Jurkat, Clone E6-1 (cell line): ENCODE results near the gene NECTIN1.
A peak's percentile ranks its signal among the peaks of the same experiment; 100 is the strongest.

Source experiments
- DNase-seq: peaks from one replicate; pipeline ENCODE4 v3.0.0-alpha.2; 2011; ENCODE audit warnings: low read depth, low spot score
- H3K4me3 ChIP-seq: 2 replicates; pipeline ENCODE4 v1.5.1; 2011; ENCODE audit warnings: mild to moderate bottlenecking, low read length, control low read depth, moderate library complexity

NECTIN1 gene

DNA sequence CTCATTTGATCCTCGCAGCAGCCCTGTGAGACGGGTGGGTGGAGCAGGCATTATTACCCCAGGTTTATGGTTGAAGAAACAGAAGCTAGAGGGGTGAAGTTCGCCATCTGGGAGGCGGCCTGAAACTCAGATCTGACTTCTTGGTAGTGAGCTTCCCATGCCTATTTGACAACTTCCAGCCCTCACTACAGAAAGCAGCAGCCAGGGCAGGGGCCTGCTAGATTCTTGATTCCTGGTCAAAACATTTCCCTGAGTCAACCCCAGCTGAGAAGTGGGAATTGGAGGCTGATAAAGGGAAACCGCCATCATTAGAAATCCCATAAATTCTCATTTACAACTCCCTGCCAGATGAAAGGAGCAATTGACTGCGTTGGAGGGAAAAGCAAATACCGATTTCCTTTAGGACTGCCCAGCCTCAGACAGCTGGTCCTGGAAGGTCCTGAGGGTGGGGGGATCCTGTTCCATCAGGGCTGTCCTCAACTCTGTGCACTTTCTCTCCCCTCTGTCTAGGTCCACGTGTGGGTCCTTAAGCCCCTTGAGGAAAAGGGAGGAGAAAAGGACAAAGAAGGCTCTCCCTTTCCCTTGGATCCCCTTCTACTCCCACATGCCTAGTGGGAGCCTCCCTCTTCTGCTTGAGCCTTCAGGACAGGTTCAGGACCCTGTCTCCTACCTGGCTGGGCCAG, 10.2 kb upstream of the NECTIN1 start:
- H3K4me3 ChIP-seq, result no peak overlapping the region
- no peak for DNase-seq

DNA sequence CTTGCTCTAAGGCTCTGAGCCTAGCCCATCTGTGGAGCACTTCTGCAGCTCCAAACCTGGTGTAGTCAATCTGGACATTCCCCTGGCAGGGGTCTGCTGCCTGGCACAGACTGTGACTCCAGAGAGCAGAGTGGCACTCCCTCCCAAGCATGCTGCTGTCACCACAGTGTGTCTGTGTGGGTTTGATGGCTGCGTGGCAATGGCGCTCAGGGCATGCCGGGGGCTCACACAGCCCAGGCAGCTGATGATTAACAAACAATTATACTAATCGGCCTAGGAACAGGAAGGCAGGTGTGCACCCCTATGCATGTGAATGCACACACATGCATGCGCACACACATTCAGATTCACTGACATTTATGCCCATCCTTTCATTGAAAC, 9.0 kb upstream of the NECTIN1 start:
- H3K4me3 ChIP-seq, result no peak overlapping the region
- DNase-seq, result no peak

DNA sequence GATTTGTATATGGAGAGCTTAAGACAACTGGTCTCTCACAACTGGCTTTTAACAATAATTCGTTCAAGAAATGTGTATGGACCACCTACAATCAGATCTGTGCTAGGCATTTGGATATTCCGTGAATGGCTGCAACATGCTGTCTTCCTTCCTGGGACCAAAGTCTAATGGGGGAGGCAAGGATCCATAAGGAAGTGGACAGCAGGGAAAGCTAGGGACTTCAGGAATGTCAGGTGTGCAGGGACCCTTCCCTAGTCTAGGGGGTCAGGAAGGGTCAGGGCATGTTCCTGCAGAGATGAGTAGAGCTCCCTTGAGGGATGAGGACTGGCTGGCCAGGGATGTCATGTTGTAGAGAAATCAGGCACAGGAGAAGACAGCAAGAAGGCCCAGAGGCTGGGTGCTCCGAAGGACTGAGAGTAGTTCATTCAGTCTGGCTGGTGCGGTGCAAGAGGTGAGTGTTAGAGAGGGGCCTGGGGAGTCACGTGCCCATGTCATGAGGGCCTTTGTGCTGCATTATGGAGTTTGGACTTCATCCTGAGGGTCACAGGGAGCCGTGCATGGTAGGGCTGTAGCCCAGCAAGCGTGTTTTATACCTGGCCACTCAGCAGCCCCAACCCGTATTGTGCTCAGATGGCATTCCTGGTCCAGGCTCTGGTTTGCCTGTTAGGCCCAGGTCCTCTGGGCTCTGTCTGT, 8.5 kb upstream of the NECTIN1 start:
- no peak for DNase-seq
- no peak overlapping the region for H3K4me3 ChIP-seq

- no peak for DNase-seq
Observed at GRCh38 chr11:119734788-119735187, 5.8 kb upstream of the NECTIN1 start.

GRCh38 chr11:119730789-119731386, 1.9 kb upstream of the NECTIN1 start:
- H3K4me3 ChIP-seq, result no peak overlapping the region
- DNase-seq, result no peak

More at GRCh38 chr11:119734788-119735187, 5.8 kb upstream of the NECTIN1 start:
- H3K4me3 ChIP-seq, result no peak overlapping the region

- peak overlapping the region; percentile 62 for H3K4me3 ChIP-seq
- DNase-seq, result no peak
Observed at GRCh38 chr11:119729951-119730613, 1.1 kb upstream of the NECTIN1 start.

DNA sequence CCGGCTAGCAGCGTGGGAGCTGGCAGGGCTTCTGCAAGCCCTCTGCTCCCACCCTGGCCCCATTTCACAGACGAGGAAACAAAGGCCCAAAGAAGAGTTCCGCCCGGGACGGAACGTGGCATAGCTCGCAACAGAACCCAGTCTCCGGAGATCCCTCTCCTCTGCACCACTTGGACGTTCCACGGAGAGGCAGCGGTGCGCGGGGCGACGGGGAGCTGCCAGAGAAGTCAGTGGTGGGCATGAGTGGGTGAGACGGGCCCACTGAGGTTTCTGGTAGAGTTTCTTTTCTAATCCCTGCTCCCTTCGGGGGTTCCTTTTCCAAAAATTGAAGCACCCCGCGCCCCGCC, 554 bp upstream of the NECTIN1 start:
- H3K4me3 ChIP-seq, result peak overlapping the region; percentile 62
- DNase-seq, result no peak

DNA sequence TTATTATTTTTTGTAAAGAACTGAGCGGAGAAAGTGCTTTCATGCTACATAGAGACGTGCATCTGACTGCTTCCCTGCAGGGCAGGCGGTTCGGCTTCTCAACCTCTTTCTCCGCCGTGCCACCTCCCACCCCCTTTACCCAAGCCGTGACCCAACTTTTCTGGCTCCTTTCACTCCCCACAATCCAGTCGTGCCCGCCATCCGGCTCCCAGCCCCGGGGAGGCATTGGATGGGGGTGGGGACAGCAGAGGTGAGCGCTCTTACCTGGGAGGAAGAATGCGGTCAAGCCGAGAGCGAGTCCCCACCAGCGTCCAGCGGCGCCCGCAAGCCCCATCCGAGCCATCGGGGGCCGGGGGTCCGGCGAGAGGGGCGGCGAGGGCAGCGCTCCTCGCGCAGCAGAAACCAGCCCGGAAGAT, 781 bp downstream of the NECTIN1 start:
- DNase-seq, result no peak
- H3K4me3 ChIP-seq, result peak overlapping the region; percentile 62

GRCh38 chr11:119727523-119728151, 1.4 kb downstream of the NECTIN1 start:
- DNase-seq, result no peak
- H3K4me3 ChIP-seq, result peak overlapping the region; percentile 62

- H3K4me3 ChIP-seq, result peak overlapping the region; percentile 62; the same call in 1 of the 2 replicates
- no peak for DNase-seq
Observed at GRCh38 chr11:119726585-119727522, 2.1 kb downstream of the NECTIN1 start.

DNA sequence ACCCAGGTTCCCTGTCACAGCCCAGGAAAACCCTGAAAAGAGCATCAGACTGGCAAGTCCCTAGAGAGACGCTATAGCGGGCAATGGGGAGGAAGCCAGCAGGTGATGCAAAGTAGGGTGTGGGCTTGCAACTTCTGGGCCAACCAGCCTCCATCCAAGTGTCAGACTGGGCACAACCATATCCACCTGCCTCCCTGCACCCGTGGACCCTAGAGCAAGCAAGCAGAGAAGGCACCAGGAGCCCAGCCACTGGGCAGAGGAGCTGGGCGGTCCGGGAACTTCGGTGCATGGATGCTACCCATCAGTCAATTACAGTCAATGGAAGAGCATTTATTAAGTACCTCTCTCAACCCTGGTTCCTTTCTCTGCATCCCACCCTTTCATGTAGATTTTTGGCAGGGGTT, 2.8 kb downstream of the NECTIN1 start:
- no peak overlapping the region for H3K4me3 ChIP-seq

GRCh38 chr11:119724956-119725355, 4.0 kb downstream of the NECTIN1 start:
- H3K4me3 ChIP-seq, result no peak overlapping the region
- DNase-seq, result no peak

More for the DNA sequence above, 2.8 kb downstream of the NECTIN1 start:
- DNase-seq, result no peak

- no peak overlapping the region for H3K4me3 ChIP-seq
- no peak for DNase-seq
Observed at GRCh38 chr11:119723952-119724325, 5.1 kb downstream of the NECTIN1 start.

- DNase-seq, result no peak
- no peak overlapping the region for H3K4me3 ChIP-seq
Observed at GRCh38 chr11:119723243-119723951, 5.6 kb downstream of the NECTIN1 start.

GRCh38 chr11:119722281-119722794, 6.7 kb downstream of the NECTIN1 start:
- no peak overlapping the region for H3K4me3 ChIP-seq
- no peak for DNase-seq

- no peak for DNase-seq
- H3K4me3 ChIP-seq, result no peak overlapping the region
Observed at GRCh38 chr11:119721129-119722120, 7.6 kb downstream of the NECTIN1 start.
